ENCODE results near the gene RIPOR2.
"Not testable (repeated sequence)": the region's sequence is repeated elsewhere in the genome, so short reads cannot be mapped to it uniquely, and the experiment has no call there.

The RIPOR2 gene

DNA sequence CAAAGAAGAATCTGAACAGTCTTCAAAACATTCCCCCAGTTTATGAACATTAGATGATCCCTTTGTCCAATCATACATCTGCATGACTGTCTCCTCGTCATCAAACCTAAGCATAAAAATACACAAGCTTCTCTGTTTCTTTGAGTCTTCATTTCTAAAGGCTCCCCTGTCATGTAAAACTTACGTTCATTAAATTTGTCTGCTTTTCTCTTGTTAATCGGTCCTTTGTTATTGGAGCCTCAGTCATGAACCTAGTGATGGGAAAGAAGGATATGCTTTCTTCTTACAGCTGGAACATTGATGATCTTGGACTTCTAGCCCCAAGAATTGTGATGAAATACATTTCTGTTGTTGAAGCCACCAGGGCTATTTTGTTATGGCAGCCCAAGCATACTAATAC lies 18.0 kb upstream of the RIPOR2 start:
- DNase-seq = no peak

DNA sequence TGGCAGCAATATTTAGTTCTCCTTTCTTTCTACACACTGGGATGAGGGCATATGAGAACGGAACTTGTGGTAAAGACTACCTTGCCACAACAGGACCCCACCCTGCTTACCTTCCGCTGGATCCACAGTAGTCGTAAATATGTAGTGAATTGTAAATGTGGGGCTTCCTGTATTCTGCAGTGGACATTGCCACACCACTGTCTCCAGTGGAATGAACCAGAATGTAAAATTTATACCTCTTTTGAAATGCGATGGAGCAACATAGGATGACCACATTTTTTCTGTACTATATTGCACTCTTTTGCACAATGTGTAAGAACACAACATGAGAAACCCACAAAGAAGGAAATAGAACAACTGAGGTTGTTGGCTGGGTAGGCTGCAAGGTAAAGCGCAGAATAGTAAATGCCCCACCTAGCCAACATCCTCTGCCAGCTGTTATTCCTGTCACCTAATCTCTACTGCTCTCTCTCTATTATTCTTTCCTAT lies 16.1 kb upstream of the RIPOR2 start:
- no peak for DNase-seq

DNA sequence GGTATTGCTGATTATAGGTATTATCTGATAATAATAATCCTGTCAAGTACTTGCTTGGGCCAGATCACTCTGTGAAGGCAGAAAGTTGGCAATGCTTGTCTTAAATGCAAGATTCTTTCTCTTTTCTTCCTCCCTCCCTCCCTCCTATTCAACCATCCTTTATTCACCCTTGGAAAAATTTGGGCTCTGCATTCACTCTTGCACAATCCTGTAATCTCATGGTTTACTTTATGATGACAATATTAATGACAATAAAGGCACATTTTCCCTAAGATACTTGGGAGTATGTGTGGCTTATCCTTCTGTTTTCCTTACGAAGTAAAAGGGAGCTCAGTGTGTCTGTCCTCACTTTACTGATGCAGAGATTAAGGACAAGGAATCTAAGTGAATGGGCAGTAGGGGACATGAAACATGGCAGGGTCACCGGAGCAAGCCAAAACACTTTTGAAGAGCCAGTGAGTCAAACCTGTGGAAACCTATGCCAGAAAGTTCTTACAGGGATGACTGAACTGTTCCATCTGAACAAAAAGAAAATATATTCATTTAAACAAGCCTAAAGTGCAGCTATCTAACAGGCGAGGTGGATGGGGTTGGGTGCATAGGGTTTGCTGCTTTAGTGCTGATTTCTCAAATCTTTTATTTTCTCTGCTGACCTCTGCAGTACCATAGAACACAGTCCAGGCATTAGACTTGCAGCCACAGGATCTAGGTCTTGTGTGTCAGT lies 14.6 kb upstream of the RIPOR2 start:
- no peak for DNase-seq

DNA sequence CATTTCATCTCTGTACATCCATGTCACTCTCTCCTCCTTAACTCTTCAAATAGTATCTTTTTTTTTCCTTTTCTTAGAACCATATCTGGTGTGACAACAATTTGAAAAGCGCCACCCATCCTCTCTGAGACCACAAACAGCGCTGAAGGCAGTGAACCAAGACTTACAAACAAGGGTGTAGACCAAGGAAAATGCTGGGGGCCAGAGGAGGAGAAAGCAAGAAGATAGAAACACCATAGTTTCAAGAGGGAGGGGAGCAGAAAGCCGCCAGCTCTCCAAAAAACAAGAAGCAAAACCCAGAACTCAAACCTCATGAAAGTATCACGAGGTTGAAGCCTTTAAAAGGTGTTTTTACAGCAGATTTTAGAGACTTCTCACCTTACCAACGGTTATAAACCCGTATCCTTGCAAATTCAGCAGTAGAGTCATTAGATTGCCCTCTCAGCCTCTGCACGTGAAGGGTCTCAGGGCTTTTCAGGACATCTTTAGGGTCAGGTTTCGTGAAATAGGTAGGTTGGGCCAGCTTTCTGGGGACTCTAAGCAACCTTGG lies 13.3 kb upstream of the RIPOR2 start:
- no peak for DNase-seq

DNA sequence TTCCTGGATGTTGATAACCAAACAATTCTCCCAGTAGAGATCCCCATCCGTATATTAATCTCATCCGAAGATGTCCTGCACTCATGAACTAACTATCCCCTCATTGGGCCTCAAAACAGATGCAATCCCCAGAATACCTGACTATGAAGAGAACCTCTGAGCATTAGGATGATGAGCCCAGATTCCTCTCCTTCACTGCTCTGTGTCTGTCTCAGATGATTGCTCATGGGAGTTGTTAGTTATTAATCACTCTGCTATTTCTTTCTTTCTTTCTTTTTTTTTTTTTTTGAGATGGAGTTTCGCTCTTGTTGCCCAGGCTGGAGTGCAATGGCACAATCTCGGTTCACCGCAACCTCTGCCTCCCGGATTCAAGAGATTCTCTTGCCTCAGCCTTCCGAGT lies 12.5 kb upstream of the RIPOR2 start:
- DNase-seq = not testable (repeated sequence)

DNA sequence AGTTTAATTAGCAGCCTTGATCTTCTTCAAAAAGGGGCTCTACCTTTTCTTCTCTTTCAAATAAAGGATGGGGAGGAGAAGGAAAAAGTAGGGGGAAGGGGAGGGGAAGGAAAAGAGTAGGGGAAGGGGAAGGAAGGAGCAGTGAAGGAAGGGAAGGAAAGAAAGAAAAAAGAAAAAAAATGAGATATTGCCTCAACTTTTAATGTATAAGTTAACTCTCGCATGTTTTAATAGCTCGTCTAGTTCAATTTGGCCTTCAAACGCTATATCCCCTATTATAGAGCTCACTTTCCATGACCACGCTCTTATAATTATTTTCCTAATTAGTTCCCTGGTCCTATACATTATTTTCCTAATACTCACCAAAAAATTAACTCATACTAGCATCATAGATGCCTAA lies 11.9 kb upstream of the RIPOR2 start:
- no peak for DNase-seq

DNA sequence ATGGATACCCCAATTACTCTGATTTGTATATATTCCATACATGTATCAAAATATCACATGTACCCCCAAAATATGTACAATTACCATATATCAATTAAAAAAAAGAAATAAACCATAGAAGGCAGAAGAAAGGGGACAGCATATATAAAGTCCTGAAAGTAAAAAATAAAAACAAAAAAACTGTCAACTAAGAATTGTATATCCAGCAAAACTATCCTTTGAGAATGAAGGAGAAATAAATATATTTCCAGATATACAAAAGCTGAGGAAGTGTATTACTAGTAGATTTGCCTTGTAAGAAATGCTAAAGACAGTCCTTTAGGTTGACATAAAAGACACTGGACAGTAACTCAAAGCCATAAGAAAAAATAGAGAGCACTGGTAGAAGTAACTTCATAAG lies 9.3 kb upstream of the RIPOR2 start:
- DNase-seq = no peak

DNA sequence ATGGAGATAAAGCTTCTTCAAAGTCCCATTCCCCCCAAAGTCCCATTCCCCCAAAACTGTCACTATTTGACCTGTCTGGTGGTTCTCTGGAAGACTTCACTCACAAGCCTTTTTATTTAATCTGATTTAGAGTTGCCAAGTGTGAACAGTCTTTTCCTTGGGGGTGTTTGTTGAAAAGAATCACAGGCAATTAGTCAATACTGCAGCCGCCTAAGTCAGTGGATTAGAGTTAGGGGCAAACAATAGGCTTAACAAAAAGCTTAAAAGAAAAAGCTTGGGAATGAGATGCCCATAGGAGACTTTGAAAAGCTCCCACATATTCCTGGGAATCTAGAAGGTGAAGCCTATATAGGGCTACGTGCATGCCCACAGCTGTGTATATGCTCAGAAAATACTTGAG lies 8.0 kb upstream of the RIPOR2 start:
- no peak for DNase-seq

DNA sequence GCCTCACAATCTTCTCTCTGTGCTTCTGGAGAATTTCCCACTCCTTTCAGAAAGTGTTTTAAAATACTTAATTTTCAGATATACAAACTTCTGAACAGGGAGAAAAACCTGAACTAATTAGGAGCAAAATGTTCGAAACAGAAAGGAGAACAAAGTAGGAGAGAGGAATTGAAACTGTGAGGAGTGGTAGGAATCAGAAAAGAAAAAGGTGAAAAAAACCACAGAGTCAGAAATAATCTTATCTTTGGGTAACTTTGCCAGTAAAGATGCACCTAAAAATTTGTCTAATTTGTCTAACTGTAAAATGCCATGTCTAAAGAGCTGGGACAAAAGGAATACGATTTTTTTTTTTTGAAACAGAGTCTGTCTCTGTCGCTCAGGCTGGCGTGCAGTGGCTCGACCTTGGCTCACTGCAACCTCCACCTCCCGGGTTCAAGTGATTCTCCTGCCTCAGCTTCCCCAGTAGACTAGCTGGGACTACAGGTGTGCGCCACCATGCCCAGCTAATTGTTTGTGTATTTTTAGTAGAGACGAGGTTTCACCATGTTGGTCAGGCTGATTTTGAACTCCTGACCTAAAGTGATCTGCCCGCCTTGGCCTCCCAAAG lies 4.7 kb upstream of the RIPOR2 start:
- DNase-seq = no peak

DNA sequence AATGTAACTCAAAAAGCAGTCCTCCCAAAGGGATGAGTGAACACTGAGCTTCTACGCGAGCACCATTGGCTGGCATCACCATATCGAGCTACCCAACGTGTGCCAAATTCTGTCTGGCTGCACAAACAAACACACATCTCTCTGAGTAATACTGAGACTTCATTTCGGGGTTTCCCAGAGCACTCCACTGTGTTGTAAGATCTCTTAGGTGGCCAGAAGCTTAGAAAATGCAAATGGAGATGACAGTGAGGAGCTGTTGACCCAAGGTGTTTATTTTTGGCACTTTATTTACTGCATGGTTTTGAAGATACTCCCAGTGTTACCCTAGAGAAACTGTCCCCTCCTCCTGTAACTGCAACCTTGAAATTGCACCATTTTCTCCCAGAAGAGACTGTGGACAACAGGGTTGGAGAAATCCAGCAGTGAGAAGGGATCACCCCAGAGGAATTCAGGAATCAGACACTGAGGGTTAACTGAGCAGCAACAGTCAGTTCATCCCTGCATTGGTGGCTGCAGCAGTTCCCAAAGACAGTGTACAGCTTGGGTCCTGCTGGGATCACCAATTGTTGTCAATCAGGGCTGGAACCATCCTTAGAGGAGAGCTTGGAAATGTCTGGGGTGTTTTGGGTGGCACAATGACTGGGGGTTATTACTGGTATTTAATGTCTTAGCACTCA lies 1.0 kb upstream of the RIPOR2 start:
- peak; percentile 56 for DNase-seq

DNA sequence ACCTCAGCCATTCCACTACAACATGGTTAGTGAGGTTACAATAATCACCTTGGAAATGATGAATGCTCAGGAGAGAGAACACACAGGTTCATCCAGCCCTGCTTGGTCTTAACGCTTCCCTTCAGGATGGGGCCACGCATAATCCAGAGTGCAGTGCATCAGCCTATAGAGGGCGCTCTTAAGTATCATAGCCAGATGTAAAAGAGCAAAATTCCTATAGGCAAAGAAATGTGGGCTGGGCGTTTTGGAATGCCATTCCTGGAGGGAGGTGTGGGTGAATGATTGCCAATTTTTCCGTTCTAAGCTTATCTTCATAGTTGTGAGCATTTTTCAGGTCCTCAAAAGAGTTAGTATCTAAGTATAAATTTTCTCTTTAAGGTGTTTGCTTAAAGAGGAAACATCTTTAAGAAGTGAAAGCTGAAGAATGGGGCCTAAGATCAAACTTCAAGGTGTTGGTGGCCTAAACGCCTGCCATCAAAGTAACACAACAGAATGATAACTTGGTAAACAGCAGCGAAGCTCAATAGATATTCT lies 1.8 kb downstream of the RIPOR2 start:
- DNase-seq = peak; percentile 41

DNA sequence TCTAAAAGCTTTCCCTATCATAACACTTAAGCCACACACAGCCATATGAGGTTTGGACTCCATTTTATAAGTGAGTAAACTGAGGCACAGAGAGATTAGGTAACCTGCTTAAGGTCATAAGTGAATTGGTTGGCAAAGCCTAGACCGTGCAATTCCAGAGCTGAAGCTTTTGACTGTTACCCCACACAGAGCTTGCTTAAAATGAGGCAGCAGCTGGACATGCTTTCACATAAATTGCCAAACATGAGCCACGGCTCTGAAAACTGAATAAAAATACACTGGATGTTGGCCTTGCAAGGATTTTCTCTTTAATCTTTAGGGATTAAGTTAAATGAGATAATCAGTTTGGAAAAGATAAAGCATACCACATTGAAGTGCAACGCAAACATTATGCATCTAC lies 2.5 kb downstream of the RIPOR2 start:
- no peak for DNase-seq

DNA sequence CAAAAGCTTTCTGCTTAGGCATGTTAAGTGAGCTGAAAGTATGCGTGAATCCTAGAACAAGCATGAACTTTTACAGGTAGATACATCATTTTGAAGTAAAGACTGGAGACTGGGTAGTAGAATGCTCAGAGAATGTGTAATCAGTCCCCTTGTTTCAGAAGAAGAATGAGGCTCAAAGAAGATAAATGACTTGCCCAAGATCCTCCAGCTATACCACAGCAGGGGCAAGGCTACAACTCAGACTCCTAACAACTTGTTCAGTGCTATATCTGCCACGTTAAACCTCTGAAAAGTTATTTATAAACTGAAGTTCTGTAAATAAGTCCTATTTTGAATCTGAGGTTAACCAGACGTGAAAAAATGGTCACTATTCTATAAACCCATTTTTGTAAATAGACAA lies 2.9 kb downstream of the RIPOR2 start:
- no peak for DNase-seq

DNA sequence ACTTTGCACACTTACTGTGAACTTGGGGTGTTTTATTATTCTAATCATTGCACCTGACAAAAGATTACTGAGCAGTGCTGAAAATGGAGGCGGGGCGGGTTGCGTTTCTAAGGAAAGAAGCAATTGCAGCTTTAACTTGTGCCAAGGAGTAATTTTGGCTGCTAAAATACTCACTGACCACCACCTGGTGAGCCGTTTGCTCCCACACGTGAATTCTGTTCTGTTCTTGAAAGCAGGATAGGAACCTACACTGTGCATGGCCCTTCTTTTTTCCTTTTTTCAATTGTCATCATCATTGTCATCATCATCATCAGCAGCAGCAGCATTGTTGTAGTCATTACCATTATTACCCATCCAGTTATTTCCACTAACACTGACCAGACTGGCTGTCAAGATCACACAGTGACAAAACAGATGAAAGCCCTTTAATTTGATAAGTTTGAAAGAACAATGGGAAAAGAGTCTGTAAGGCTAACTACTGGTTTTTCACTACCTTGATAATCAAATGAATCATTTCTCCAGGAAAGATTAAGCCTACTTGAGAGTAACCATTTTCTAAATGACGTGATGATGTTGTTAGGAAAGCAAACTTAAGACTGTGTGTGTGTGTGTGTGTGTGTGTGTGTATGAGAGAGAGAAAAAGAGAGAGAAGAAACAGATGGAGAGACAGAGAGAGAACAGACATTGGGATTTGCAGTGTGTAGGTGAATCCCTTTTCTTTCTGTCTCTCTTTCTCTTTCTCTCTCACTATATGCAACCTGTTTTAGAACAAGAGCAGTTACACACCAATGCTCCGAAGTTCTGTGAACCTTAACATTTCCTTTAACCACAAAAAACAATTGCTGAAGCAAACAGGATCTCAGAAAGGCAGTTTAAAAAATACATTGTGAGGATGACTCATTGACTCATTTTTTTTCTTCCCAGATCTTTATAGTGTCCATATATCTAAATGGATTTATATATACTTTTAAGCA lies 3.8 kb downstream of the RIPOR2 start:
- no peak for DNase-seq

DNA sequence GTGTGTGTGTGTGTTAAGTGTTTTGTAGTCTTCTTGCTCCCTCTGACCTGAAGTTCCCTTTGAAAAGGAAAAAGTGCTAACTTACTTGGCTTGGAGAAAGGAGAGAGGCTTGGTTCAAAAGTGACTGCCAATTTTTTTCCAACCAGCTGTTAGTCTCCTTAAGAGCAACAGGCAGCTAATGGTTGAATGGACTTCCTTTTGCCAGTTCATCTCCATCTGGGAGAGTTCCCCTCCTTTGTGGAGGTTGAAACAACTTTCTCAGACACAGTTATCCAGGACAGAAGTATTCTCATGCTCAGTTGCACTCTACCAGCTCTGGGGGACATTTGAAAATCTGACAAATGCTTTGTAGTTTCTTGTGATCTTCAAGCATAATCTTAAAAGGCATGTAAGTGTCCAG lies 4.5 kb downstream of the RIPOR2 start:
- no peak for DNase-seq

DNA sequence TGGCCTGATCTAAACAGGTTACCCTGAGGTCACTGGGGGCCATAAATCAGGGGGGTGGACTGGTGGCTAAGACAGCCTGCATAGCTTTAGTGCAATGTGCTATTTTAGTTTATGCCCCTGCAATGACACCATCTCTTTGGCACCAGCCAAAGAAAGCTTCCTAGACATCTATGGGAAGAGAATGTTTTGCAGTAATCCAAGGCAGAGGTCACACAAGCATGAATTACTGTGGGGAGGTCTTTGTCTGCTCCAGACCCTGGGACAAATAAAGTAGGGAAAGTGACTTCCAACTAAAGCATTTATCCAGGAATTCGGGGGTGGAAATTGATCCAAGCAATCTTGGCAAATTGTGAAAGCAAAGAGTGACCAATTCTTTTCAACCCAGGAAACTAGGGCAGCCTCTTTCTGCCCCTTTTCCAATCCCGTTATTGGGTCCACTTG lies 5.3 kb downstream of the RIPOR2 start:
- DNase-seq = no peak

DNA sequence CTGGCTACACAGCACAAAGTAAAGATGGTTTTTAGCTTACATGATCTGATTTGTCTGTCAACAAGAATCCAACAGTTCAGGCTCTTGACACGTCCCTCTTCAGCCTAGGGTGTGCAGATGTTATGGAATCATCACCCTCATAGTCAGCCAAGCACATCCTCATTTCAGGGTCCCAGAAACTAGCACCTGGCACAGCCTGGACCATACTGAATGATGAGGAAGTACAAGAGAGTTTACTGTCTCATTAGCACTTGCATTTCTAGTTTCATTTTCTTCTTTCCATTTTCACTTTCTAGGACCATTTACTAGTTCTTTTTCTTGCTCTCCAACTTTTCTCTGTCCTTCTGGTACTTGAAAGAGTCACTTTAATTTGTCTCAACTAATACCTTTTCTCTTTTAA lies 6.5 kb downstream of the RIPOR2 start:
- DNase-seq = peak; percentile 34

DNA sequence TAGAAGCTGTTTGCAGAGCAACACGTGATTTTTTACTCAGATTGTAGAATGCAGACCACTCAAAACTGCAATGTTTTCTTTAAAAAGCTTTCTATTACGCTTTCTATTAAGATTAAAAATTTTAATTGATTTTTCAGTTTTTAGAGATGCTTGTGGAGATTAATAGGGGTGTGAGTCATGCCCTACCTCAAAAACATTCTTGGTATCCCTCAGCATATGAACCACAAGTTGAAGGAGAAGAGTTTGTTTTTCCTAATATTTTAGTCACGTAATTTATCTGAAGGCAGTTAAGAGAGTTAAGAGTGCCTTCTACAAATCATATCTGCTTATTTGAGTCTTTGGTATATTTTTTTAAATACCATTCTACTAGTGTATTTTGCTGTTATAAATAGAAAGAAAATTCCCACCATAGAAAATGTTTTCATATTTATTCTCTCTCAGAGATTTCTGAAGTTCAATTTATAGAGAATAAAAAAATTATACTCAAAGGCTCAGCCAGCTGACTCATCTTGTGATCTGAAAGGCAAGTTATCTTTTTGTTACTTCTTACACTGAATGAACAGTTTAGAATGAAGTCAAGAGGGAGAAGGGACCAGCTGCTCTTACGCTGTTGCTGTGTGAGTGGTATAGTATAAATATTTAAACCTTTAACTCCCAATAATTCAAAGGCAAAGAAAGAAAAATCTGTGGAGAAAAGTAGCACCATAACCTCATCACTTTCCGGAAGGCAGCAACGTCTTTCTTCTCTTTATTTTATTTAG lies 7.6 kb downstream of the RIPOR2 start:
- no peak for DNase-seq

DNA sequence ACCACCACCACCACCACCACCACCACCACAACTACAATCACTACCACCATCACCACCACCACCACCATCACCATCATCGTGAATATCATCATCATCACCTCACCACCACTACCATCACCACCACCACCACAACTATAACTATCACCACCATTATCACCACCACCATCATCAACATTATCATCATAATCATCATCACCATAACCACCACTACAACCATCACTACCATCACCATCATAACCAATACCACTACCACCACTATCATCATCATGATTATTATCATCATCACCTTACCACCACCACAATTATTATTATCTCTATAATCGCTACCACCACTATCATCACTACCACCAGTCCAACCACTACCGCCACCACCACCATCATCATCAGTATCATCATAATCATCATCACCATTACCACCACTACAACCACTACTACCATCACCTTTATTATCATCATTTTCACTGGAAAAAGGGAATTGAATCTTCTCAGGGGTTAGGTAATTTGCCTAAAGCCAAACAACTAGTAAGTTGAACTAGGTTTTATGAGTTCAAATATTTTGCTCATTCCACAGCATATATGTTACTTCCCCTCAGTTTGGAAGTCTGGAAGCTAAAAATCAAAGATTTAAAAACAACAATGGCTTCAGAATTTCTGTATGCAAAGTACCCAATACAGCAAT lies 8.3 kb downstream of the RIPOR2 start:
- DNase-seq = no peak

DNA sequence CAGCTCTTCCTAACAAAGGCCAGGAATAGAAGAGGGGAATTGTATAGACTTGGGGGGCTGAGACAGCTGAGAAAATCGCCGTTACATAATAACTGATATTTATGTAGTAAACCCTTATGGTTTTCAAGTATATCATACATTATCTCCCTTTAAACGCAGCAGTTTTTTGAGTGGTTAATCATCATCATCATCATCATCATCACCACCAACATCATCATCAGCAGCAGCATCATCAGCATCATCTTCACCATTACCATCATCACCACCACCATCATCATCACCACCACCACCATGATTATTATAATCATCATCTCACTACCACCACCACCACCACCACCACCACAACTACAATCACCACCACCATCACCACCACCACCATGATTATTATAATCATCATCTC lies 9.1 kb downstream of the RIPOR2 start:
- not testable (repeated sequence) for DNase-seq

DNA sequence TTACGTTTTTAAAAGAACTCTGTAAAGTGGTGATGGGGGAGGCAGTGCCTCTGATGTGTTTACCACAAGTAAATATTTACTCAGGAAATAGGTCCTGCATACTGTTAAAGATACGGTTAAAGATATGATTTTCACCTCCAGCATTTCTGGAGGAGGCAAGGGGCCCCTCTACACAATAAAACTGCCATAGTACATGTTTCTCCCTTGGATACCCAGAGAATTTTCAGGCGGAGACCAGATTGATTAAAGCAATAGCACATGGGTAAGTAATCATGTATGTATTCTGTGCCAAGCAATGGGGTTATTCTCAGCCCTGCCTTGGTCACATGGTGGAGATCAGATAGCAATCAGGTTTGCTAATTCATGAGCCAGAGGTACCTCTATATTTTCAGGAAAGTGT lies 9.6 kb downstream of the RIPOR2 start:
- DNase-seq = no peak
